HL-60/S4 treated with retinoic acid at 250 ng/mL for 4 days and 3 days (cell line): ENCODE measurements around the gene HK1.

Experiments used
- in situ Hi-C: fragments of 300-500 bp; cut with MboI; formaldehyde crosslinking; loops from 2 replicates; pipeline ENCODE4 v1.7.0; 2022; ENCODE audit warnings: low sequenced_read_pairs

Gene HK1

GRCh38 chr10:69414036-69415018, 136.0 kb downstream of the HK1 start:
- in situ Hi-C loops, result loop anchor here (10.0 kb wide), 1 partner anchor 90 kb away; no protein-coding TSS in a partner anchor

DNA sequence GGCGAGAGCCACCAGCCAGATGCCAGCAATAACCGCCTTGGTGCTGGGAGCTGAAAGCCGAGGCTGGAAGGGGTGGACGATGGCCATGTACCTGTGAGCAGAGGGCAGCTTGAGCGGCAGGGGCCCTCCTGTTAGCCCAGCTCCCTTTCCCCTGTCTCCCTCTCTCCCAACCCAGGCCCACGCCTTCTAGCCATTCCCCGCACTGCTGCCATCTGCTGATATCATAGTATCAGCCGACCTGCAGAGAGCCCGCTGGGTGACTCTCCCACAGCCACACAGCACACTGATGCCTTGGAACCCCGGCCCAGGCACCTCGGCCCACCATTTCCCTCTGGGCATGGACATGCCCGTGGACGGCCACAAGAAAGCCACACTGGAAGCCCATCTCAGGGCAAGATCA, 136.8 kb downstream of the HK1 start:
- in situ Hi-C loops, result loop anchor here (10.0 kb wide), 1 partner anchor 90 kb away; no protein-coding TSS in a partner anchor

- in situ Hi-C loops, result loop anchor here (10.0 kb wide), 1 partner anchor 89 kb away; no protein-coding TSS in a partner anchor
Measured at GRCh38 chr10:69415951-69416350, 137.7 kb downstream of the HK1 start.

GRCh38 chr10:69416695-69417094, 138.4 kb downstream of the HK1 start, which contains the start of gene TACR2:
Gene TACR2 (minus strand): TSS chr10:69416918. CDS start chr10:69416323, 595 bp downstream.
- in situ Hi-C loops, result loop anchor here (10.0 kb wide), 1 partner anchor 88 kb away; no protein-coding TSS in a partner anchor

DNA sequence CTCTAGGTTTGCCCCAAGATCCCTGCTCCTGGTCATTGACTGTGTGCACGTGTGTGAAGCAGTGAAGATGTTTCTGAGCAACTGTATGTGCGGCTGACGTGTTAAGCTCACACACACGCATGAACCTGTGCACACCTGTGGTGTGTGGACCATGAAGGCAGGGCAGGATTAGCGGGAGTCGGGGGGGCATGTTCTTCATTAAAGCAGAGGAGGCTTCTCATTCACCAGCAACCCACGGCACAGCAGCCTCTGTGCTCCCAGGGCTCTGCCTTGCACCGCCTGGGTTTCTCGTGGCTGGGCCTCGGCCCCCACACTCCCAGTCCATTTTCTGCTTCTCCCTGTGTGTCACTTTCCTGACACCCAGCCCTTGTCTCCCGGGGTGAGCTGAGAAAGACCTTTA, 139.2 kb downstream of the HK1 start:
- in situ Hi-C loops, result loop anchor here (10.0 kb wide), 1 partner anchor 87 kb away; no protein-coding TSS in a partner anchor

DNA sequence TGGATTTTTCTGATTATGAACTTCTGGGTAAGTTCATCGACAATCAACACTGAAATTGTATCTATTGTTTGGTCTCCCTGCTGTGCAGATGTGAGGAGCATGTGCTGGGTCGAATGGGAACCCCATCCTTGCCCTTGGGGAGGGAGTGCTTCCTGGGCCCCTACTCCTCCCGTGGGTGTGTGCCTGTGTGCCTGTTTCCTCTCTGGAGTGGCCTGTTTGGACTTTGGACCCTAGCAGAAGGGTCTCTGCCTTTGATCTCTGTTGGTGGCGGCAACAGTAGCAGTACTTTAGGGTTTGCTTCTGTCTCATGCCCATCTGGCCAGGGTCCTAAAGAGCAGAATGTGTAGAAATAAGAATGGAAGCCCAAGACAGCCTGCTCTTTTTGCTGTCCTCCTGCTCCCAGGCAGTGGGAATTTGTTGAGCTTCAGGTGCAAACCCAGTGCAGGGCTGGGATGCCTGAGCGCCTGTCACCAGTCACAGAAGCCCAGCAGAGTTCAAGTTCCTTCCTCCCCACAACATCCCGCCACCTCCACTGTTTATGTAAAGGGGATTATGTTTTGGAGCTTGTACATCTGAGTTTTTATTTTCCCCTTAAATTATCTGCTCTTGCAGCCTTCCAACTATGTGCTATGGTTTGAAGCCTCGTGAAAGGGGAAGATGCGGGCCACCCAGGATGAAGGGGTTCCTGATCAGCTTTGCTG, 139.9 kb downstream of the HK1 start:
- in situ Hi-C loops, result loop anchor here (10.0 kb wide), 1 partner anchor 87 kb away; no protein-coding TSS in a partner anchor

DNA sequence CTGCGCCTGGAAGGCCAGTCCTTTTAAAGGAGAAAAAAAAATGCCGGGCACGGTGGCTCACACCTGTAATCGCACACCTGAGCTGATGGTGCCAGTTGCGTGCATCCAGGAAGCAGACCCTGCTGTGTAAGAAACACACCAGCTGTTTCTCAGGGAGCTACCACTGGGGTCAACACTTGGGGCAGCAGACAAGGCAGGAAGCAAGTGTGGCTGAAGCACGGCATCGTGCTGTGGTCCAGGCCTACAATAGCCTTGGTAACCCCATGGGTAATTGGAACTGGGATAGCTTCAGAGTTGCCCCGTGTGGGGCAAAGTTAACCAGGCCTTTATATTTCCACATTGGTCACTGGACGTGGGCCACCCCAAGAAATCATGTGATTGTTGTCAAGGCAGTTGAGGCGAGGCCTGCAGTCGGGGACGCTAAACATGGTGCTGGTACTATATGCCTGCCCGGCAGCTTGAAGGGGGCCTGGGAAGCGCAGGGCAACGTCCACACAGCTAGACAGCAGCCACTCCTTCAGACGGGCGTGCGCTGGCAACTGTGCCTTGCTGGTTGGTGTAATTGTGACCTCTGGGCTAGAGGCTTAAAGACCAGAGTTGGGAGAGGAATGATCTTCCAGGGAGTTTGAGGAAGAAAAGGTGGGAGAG, 140.9 kb downstream of the HK1 start:
- in situ Hi-C loops, result loop anchor here (10.0 kb wide), 1 partner anchor 86 kb away; no protein-coding TSS in a partner anchor

GRCh38 chr10:69419744-69420126, 141.4 kb downstream of the HK1 start:
- in situ Hi-C loops, result loop anchor here (10.0 kb wide), 1 partner anchor 85 kb away; no protein-coding TSS in a partner anchor

GRCh38 chr10:69421611-69422308, 143.5 kb downstream of the HK1 start:
- in situ Hi-C loops, result no loop called here

GRCh38 chr10:69422676-69423075, 144.4 kb downstream of the HK1 start:
- in situ Hi-C loops, result no loop called here

DNA sequence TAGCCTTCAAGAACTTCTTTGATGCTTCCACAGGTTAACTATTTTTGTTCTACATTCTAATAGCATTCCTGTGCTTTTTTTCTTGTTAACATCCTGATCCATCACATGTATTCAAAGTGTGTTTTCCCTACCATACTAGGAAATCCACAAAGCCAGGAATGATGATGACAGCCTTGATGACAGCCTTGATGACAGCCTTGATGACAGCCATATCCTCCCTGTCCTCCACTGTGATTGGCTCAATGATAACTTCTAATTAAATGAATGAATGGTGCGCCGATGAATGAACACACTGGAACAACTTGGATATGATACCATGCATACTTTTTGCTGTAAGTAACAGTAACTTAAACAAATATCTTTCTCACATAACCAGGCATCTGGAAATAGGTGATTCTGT, 146.7 kb downstream of the HK1 start:
- in situ Hi-C loops, result no loop called here

DNA sequence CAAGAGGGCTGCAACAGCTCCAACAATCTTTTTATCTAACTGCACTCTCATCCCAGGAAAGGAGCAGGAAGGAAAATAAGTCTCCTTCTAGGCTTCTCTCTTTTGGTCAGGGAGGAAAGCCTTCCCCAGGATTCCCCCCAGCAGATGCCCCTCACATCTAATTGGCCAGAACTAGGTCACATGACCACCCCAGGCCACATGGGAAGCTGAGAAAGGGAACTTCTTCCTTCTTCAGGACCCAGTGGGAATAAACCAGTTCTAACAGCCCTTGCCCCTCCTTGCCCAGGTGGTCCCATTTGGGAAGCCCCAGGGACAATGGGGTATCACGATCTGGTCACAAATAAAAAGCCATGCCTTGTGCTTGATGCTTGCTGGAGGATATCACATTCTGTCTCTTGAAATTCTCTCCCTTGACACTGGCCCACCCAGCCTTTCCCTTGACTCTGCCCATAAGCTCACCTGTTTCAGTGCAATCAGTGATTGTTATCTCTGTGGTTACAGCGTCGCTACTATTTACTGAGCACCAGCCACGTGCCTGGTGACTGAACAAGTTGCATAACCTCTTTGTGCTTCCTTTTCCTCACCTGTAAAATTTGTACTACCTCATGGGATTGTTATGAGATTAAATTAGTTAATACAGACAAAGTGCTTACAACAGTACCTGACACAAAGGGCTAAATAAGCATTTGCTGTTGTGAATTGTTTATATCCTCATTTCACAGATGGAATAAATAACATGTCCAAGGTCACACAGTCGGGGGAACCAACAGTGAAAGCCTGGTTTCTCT, 147.4 kb downstream of the HK1 start:
- in situ Hi-C loops, result no loop called here

DNA sequence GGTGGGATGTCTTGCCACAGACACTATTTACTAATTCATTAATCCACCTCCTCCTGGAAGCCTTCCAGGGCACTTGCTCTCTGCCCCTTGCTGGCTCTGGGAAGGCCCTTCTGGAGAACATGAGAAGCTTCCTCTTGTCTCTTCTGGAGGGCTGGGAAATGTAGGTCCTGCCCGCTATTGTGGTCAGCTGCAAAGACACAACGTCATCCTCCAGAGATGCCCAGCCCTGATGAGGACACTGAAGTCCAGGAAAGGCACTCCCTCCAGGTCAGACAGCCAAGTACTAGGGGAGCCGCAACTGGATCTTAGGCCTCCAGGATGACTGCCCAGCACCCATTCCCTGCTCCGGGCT, 148.1 kb downstream of the HK1 start:
- in situ Hi-C loops, result no loop called here

- in situ Hi-C loops, result no loop called here
Measured at GRCh38 chr10:69428165-69428564, 149.9 kb downstream of the HK1 start.

DNA sequence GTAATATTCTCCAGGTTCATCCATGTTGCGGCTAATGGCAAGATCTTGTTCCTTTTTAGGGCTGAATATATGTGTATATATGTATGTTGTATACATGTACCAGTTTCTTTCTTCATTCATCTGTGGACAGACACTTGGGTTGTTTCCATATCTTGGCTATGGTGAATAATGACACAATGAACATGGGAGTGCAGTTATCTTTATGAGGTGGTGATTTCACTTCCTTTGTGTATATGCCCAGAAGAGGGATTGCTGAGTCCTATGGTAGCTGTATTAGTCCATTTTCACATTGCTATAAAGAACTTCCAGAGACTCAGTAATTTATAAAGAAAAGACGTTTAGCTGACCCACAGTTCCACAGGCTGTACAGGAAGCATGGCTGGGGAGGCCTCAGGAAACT, 155.9 kb downstream of the HK1 start:
- in situ Hi-C loops, result no loop called here

DNA sequence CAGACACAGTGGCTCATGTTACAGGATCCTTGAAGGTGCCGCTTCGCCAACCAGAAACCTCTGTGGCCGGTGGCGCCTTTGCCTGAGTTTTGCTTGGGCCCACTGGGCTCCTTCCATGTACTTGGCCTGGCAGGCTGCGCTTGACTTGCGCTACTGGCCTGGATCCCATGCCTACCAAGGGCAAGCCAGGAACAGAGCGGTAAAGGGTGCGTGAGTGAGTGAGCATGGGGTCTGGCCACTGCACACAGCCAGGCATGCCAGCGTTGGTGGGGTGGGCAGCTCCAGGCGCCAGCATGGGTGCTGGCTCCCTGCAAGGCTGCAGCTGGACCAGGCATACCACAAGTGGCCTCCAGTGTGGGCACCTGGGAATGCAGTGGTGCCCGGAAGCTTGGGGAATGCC, 156.6 kb downstream of the HK1 start:
- in situ Hi-C loops, result no loop called here

GRCh38 chr10:69435966-69436520, 157.7 kb downstream of the HK1 start:
- in situ Hi-C loops, result no loop called here

DNA sequence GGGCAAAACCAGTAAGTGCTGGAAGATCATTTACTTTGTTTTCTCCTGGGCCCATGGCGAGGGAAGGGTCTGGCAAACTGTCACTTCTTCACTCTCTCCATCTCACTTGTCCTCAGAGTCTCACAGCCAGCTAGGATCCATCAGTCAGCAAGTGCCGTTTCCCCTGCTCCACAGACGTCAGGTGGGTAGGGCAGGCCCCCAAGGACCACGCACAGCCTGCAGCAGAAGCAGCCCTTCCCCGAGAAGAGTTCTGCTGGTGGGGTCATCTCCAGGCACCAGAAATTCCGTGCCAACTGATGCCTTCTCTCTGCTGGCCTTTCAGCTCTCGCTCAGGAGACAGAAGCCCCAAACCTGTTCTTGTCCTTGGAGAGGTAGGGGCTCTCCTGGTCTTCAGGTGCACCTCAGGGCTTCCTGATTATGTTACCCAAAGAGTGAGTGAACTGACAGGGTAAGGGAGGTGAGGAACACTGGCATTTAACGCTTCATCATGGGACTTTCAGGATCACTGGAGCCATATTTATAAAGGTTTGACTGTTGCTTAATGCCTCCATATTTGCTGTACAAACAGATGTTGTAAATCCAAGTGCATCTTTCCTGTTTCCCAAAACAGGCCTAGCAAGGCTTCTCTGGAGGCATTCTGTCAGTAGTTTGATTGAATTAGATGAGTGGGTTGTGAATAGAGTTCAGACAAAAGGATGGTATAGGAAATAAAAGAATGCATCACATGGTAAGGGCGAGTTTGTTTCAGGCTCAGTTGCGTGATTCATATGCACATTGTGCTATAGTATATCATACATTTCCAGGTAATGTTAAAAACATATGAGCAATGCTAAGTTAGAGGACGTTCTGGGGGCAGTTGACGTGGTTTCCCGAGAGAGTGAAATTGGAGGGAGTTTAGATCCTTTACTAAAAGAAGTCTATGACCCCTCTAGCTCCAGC, 159.3 kb downstream of the HK1 start:
- in situ Hi-C loops, result no loop called here
